ENCODE measurements around the gene TTC7B.
A peak's percentile ranks its signal among the peaks of the same experiment; 100 is the strongest.

TTC7B gene

GRCh38 chr14:90503582-90503981, 312.6 kb downstream of the TTC7B start:
- DNase-seq: no peak

GRCh38 chr14:90502760-90503159, 313.5 kb downstream of the TTC7B start:
- no peak for DNase-seq

DNA sequence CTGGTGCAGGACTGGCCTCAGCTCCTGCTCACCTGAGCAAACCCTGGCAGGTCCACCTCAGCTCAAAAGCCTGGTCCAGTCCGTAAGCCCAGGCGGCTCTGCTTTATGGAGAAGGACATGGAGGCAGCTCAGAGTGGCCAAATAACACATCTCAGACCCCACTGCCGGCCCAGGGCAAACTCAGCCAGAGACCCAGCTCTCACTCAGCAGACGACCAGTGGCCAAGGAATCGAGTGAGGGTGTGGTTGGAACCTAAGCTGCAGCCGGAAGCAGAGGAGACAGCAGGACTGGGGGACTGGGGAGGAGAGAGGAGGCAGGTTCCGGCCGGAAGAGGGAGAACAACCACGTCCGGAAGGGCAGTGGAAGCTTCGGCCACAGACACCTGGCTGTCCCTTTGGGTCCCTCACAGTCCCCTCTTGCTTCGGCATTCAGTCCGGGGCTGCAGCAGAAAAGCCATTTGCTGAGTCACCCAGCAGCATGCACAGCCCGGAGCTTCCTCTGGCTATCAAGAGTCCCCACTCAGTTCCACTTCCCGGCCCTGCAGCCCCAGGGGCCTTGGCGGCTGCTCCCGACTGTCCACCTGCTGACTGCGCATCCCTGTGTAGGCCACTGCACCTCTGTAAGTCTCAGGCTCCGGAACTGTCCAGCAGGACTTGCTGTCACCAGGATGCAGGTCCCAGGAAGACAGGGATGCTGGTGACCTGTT, 315.4 kb downstream of the TTC7B start:
- DNase-seq: no peak

DNA sequence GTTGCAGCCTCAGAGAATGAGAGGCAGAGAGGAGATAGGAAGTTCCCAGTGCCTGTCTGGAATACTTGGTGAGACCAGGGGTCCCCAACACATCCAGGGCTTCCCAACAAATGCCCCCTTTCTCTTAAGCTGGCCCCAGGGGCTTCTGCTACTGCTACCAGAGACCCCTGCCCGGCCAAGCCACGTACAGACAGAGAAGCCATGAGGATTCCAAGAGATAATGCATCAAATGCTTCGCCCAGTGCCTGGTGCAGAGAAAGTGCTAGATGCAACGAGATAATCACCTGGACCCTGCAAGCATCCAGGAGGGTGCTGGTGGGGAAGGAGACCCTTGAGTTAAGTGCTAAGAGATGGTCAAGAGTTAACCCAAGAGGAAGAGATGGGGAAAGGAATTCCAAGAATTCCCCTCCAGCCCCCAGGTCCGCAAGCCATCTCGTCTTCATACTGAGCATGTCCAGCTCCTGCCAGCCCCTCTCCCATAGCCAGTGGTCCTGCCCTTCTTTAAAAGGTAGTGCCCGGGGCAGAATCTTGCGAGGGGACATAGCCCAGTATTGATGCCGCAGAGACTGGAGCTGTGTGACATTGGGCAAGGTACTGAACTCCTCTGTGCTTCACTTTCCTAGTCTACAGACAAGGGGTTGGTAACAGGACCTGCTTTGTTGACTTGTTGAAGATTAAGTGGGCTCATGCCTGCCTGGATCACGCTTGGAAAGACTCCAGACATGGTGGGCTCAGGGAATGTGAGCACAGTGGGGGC, 316.1 kb downstream of the TTC7B start:
- DNase-seq: no peak

- no peak for DNase-seq
These were observed 317.1 kb downstream of the TTC7B start for GRCh38 chr14:90499121-90499520.

- no peak for DNase-seq
These were observed 318.0 kb downstream of the TTC7B start for GRCh38 chr14:90498198-90498597.

DNA sequence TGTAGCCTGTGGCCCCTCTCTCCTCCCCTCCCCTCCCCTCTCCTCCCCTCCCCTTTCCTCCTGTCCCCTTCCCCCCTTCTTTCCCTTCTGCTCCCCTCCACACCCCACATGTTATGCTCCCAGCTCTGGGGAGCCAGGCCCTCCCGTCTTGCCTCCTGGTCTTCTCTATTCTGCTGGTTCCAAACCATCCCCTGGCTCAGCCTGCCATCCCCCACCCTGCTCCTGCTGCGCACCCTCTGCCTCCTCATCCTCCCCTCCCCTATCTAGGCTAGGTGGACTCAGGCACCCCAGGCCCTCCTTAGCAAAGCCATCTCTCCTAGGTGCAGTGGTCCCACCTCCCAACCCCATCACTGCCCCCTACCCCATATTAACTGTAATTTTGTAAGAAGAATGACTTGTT, 319.9 kb downstream of the TTC7B start:
- no peak for DNase-seq

- DNase-seq: no peak
These were observed 320.6 kb downstream of the TTC7B start for GRCh38 chr14:90495357-90496276.

- no peak for DNase-seq
These were observed 324.2 kb downstream of the TTC7B start for GRCh38 chr14:90491911-90492531.

DNA sequence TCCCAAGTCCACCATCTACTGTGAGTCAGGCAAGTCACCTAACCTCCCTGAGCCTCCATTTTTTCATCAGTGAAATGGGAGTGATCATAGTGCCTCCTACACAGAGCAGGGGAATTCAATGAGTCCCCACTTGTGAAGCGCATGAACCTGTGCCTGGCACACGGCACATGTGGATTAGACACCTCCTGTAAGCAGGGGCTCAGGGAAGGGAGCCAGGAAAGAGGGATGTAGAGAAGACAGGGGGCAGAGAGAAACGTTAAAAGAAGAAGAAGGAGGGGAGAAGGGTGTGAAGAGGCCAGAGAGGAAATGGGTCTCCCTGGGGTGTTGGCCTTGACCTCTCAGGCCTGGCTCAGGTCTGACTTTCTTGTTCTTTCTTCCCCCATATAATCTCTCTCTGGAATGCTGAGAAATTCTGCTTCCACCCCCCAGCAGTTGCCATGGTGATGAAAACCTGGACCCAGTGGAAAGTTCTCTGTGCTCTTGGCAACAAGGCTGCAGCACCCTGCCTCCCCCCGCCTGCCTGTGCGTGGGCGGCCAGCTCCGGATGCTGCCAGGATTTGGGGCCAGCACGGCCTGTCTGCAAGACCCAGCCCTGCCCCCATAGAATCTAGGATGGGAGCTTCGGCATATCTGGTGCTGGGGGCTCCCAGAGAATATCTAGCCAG, 324.9 kb downstream of the TTC7B start:
- DNase-seq: peak; percentile 81 to 92

DNA sequence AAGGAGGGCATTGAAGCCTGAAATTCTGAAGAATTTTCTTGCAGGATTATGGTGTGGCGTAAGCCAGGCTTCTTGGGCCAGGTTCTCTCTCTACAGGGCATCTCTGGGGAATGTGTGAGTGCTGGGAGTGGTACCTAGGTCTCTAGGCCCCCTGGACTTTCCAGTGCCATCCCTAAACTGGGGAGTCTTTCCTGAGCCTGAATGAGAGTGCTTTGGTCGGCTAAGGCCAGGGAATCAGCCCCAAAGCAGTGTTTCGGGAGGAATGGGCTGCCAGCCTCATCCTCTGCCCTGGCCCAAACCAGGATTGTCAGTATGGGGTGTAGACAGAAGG, 325.5 kb downstream of the TTC7B start:
- no peak for DNase-seq

- peak; percentile 72 to 86 for DNase-seq
These were observed 326.1 kb downstream of the TTC7B start for GRCh38 chr14:90489916-90490719.

GRCh38 chr14:90489306-90489705, 326.9 kb downstream of the TTC7B start:
- DNase-seq: no peak

DNA sequence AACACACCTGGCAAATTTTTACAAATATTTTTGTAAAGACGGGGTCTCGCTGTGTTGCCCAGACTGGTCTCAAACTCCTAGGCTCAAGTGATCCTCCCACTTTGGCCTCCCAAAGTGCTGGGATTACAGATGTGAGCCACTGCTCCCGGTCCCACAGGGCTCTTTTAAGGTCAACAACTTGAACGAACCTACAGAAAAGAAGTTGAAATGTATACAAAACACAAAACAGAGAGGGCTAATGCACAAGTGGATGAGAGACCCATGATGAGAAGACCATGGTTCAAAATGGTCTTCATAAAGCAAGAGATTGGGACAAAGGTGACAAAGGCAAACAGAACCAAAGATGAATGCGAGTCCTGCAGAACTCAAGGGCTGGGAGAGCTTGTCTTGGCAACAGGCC, 328.0 kb downstream of the TTC7B start:
- no peak for DNase-seq

- no peak for DNase-seq
These were observed 328.8 kb downstream of the TTC7B start for GRCh38 chr14:90487462-90487861.

- peak in 1 of 2 experiments; percentile 75 for DNase-seq
These were observed 329.2 kb downstream of the TTC7B start for GRCh38 chr14:90487031-90487430.

- no peak for DNase-seq
These were observed 331.9 kb downstream of the TTC7B start for GRCh38 chr14:90484291-90484690.

GRCh38 chr14:90483571-90483974, 332.7 kb downstream of the TTC7B start:
- DNase-seq: no peak

- no peak for DNase-seq
These were observed 333.1 kb downstream of the TTC7B start for GRCh38 chr14:90483117-90483516.

DNA sequence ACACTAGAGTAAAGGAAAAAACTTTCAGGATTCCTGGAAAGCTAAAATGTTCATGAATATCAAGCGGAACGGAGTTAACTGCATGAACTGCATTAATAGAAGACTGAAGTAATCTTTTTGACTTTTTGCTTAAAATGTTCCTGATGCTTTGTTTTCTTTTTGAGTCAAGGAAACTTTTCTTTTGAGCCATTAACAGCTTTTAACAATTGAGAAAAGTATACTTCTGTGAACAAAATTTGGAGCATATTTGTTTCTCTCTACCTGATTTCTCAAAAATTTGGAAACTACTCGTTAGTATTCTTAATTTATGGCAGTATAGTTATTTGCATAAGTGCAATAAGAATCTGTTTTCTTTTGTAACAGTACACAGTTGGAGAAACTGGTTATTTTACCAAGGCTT, 340.9 kb downstream of the TTC7B start:
- DNase-seq: no peak

Data from NCI-H446 (cell line).